Measurements from ENCODE around the gene LRRC14B.
"Not testable (repeated sequence)": the region's sequence is repeated elsewhere in the genome, so short reads cannot be mapped to it uniquely, and the experiment has no call there.

DNA sequence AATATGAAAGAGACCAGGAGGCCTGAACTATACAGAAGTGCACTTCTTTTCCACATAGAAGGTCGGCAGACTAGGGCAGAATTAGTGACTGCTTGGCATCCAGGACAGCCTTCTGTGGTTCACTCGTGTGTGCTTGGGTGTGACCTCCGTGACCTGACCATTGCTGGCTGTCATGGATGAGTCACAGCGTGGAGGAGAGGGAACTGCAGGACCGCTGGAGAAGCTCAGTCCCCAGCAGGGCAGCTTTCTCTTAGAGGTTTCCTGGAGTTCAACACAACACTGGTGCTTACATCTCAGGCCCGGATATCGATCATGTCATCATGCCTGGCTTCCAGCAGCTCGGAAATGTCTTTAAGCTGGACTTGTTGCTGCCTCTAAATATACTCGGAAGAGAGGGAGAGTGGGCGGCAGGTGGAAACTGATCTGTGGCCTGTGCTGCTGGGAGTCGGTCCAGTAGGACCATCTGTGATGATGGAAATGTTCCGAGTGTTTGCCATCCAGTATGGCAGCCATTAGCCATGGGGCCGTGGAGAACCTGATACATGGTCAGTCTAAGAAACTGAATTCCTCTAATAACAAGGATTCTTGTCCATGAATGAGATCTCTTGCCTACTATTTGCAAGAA lies 49.9 kb downstream of the LRRC14B start:
- TF ChIP-seq YY1 (IDR thresholded peaks at IDR 0.05; ENCODE audit: insufficient read depth, insufficient read length); ZNF274 (IDR thresholded peaks at IDR 0.05; ENCODE audit: low read depth, low read length): not testable (repeated sequence)

Measured in NT2/D1 (cell line).